ENCODE results near the gene DMKN.

DMKN gene

GRCh38 chr19:35549879-35550523 is 36.6 kb upstream of the DMKN start:
- DNase-seq (ENCODE audit: low read depth in 2 of 2), result no peak

- peak; percentile 27 to 28 for DNase-seq (ENCODE audit: low read depth in 2 of 2)
These were observed 35.8 kb upstream of the DMKN start for GRCh38 chr19:35549174-35549788.

DNA sequence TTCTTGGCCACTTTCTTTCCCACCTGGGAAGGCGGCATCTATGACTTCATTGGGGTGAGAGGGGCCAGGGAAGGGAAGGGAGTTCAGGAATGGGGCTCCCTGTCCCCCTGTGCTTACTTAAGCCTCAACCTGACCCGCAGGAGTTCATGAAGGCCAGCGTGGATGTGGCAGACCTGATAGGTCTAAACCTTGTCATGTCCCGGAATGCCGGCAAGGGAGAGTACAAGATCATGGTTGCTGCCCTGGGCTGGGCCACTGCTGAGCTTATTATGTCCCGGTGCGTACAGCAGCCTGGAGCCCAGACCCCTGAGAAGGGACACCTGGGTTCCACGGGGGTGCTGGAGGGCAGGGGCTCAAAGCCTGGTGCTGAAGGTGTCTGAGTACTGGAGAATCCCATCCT is 33.1 kb upstream of the DMKN start:
- DNase-seq (ENCODE audit: low read depth in 2 of 2), result no peak

DNA sequence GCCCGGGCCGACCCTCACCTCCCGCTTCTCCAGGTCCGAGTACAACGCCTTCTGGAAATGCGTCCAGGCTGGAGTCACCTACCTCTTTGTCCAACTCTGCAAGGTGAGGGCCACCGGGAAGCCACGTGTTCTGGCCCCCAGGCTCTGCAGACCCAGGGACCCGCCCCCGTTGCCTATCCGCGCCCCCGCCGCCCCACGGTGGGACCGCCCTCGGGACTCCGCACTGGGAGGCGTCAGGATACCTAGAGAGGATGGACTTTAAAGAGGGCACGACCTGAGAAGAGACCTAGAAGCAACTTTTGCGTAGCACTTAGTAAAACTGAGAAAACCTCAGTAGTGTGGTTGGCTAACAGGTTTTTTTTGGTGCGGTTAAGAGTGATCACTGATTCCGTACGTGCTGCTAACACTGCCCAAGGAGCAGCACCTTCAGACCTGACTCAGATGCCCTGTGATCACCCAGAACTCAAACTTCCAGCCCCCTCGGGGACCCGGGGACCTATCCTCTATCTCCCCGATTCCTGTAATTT is 32.5 kb upstream of the DMKN start:
- DNase-seq (ENCODE audit: low read depth in 2 of 2), result peak; percentile 67 to 74

DNA sequence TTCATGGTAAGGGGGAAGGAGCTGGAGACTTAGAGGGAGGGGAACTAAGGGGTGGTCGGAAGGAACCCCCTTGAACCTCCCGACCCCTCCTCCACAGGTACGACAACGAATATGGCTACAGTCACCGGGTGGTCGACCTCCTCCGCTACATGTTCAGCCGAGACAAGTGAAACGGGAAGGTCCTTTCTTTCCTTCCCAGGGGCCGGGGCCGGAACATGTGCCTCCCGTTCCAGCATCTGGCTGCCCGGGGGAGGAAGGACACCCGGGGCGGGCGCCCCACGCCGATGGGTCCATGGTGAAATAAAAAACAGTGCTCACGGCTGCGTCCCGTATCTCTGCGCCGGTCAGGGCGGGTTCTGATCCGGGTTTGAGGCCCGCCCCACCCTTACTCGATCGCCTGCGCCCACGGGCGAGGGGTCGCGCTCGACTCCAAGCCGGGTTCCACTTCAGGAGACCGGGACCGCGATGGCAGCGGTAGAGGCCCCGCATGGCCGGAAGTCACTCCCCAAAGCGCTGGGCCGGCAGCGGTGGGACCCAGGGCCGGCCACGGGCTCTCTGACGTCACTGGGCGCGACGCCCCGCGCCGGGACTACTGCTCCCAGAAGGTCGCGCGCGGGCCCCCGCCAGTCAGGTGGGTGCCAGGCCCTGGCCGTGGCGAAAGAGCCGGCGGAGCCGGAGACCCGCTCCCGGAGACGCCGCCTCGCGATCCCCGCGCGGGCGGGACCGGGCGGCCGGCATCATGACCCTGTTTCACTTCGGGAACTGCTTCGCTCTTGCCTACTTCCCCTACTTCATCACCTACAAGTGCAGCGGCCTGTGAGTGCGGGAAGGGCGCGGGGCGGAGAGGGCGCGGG is 31.8 kb upstream of the DMKN start, which contains the start of gene TMEM147:
TSS of gene TMEM147 (plus strand) at position 626 of the 854 bp plus-strand sequence. CDS start at position 740, 114 bp downstream.
- peak; percentile 86 to 88 for DNase-seq (ENCODE audit: low read depth in 2 of 2)

GRCh38 chr19:35544110-35544802 is 30.8 kb upstream of the DMKN start:
- DNase-seq (ENCODE audit: low read depth in 2 of 2), result no peak

GRCh38 chr19:35543280-35544109 is 30.0 kb upstream of the DMKN start:
- no peak for DNase-seq (ENCODE audit: low read depth in 2 of 2)

GRCh38 chr19:35542209-35542608 is 28.8 kb upstream of the DMKN start:
- no peak for DNase-seq (ENCODE audit: low read depth in 2 of 2)

- DNase-seq (ENCODE audit: low read depth in 2 of 2), result no peak
These were observed 27.0 kb upstream of the DMKN start for GRCh38 chr19:35540356-35540927.

DNA sequence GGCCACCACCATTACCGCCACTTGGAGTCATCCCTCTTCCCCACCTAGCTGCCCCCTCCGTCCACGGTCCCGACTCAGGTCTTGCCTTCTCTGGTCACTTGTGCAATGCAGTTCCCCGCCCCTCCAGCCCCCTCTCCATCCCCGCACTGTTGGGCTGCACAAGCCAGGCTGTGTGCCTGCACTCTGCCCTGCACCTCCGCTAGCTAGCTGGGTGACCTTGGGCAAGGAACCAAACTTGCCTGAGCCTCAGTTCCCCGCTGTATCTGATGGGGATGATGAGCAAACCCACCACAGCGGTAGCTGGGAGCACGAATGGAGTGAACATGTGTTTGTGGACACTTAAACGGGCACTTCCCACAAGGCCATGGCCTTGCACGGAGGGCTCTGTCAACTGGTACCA is 26.4 kb upstream of the DMKN start:
- DNase-seq (ENCODE audit: low read depth in 2 of 2), result no peak

GRCh38 chr19:35539314-35539713 is 25.9 kb upstream of the DMKN start:
- DNase-seq (ENCODE audit: low read depth in 2 of 2), result no peak

GRCh38 chr19:35534803-35535480 is 21.5 kb upstream of the DMKN start:
- no peak for DNase-seq (ENCODE audit: low read depth in 2 of 2)

DNA sequence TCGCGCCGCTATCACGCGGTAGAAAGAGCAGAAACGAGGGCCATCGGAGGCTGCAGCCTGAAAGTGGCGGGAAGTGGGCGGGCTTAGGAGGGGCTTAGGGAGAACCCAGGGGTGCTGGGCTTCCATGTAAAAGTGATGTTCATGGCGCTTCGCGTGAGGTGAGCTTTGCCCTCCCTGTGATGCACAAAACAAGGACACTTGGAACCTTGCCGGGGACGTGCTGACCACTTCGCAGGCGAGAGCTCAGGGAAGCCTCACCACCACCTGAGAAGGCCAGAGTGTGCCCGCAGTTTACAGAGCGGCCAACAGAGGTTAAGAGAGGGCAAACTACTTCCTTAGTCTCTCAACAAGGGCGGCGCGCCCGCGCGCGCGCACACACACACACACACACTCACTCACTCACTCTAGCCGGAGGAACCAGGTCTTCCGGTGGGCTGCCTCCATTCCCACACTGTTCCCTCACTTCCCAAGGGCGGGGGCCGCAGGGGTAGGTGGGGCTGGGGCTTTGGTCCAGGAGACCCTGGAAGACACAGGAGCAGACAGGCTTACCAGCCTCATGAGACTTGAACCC is 20.5 kb upstream of the DMKN start:
- DNase-seq (ENCODE audit: low read depth in 2 of 2), result peak in 1 of 2 donors; percentile 34

DNA sequence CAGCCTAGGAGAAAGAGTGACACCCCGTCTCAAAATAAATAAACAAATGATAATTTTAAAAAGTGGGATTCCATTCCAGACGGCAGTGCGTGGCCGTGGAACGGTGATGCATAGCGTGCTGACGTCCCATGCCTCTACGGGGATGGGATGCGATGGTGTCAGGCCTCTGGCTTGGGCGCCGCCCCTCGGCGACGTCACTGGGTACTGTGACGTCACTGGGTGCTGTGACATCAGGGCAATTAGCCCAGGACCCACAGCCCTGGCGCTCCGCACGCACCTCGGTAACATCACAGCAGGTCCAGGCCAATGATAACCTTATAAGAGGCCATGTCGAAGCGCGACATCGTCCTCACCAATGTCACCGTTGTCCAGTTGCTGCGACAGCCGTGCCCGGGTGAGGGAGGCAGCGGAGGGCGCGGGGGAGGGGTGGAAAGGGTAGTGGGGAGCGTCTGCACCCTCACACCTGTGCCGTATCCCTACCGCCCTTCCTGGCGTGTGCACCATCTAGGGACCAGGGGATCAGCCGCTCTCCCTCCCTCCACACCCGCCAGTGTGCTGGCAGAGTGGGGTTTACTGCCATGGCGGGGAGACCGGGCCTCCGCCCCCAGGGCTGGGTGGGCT is 19.9 kb upstream of the DMKN start, which contains the start of gene GAPDHS:
TSS of gene GAPDHS (plus strand) at position 256 of the 621 bp plus-strand sequence. CDS start at position 328, 72 bp downstream.
- DNase-seq (ENCODE audit: low read depth in 2 of 2), result no peak

DNA sequence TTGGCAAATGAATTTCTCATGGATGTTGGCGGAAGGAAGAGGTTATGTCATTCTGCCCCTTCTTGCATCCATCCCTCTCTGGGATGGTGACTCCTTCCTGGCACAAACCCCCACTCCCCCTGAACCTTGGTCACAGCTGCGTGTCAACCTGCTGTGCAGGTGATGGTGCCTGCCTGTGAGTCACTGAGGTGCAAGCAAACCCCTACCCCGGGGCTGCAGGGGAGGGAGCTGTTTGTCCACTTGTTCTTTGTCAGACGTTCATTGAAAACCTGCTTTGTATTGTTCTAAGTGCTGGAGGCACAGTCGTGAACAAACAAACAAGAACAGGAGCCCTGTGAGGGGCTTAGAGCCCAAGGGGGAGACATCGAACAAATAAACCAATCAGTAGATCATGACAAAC is 17.8 kb upstream of the DMKN start:
- DNase-seq (ENCODE audit: low read depth in 2 of 2), result no peak

GRCh38 chr19:35529241-35530218 is 16.1 kb upstream of the DMKN start:
- no peak for DNase-seq (ENCODE audit: low read depth in 2 of 2)

- no peak for DNase-seq (ENCODE audit: low read depth in 2 of 2)
These were observed 15.0 kb upstream of the DMKN start, which contains the start of gene SBSN for GRCh38 chr19:35528218-35529038. Gene SBSN, minus strand, starts transcription at chr19:35528311. Its CDS starts 30 bp downstream, at chr19:35528281.
